GM18498 (cell line): Measurements from ENCODE around the gene OR8S1.
"Not testable (repeated sequence)": the region's sequence is repeated elsewhere in the genome, so short reads cannot be mapped to it uniquely, and the experiment has no call there.

Experiments used
- ATAC-seq: cut with Tn5 transposase; IDR thresholded peaks from one replicate; pipeline ENCODE4 v1.9.1; 2021; ENCODE audit warnings: mild to moderate bottlenecking, moderate library complexity; ENCODE audit not compliant: unreplicated experiment

Gene OR8S1, protein sequence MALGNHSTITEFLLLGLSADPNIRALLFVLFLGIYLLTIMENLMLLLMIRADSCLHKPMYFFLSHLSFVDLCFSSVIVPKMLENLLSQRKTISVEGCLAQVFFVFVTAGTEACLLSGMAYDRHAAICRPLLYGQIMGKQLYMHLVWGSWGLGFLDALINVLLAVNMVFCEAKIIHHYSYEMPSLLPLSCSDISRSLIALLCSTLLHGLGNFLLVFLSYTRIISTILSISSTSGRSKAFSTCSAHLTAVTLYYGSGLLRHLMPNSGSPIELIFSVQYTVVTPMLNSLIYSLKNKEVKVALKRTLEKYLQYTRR

DNA sequence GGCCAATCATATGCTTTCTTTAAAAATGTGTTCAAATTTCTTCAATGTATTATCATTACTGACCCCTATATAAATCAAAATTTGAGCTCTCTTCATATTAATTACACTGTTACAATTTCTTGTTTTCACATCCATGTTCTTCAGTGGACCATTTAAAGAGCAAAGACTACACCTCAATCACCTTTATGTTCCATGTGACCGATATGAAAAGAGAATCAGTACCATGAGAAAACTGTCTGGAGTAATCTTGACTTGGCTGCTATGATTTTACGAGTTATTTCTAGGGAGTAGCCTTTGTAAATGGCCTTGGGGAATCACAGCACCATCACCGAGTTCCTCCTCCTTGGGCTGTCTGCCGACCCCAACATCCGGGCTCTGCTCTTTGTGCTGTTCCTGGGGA is at the start of gene OR8S1:
OR8S1 (plus strand) TSS at position 301 of the 400 bp plus-strand sequence; CDS start at position 301, 0 bp downstream.
- ATAC-seq = no peak

DNA sequence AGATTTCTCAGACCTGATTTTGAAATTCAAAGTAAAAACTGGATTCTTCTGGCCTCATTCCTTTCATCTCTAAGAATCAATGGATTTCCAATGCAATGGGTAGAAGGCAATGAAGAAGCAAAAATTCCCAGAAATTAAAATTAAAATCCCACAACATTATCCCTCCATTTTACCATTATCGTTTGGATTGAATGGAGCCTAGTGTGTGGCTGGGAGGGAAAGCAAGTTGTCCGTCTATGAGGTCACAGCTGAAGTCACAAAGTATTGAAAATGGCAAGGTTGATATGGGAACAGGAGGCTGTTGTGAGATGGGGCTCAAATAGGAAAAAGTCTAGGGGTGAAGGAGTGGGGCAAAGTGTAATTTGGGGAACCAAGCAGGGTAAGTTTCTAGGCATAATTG is 43.2 kb upstream of the OR8S1 start, which contains the start of gene C12orf54:
C12orf54 (plus strand) TSS at position 301 of the 400 bp plus-strand sequence. CDS start 799 bp downstream, outside the sequence.
- no peak for ATAC-seq

DNA sequence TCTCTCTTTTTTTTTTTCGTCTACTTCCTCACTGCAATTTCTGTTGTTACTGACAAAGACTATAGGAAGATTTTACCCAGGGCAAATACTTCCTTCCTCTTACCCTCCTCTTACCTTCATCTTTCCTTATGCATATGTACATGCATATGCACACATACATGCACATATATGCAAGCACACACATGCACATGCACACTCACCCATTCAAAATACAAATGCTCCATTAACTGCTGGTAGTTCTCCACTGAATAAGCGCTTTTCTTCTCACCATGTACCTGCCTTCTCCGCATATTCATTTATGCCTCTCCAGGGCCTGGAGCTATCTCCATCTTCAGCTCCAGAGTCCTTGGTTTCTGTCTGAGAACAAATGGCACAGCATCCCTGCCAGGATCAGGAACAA is 42.5 kb upstream of the OR8S1 start:
- no peak for ATAC-seq

DNA sequence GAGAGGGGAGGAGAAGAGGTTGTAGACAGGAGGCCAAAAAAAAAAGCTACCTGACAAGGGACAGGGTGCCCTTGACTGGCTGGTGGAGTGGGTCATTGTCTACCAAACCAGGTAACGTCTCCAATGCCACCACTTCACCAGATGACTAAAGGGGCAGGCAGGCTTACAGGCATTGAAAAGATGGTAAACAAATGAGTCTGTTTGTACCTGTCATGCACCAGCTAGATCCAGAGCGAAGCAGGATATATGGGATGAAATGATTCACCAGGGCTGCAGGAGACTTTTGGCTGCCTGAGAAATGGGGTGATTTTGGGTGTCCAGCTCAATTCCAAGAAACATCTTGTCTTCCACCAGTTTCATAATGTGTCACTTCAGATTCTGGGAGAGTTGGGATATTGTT is 39.2 kb upstream of the OR8S1 start:
- no peak for ATAC-seq

DNA sequence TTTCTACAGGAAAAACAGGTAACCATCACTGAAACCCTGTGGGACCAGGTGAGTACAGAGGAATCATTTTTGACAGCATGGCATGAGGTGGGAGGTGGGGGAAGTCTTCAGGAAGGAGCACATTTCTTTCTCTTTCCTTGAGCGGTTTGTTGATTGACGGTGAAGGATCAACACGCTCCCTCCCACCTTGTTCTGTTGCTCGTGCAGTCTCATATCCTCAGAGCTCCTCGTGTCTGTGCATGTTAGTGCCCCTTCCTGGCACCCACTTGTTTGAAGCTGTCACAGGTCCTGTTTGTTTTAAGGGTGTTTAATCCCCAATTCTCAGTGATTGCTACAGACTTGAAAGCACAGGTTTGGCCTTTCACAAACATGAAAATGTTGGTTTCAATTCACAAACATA is 38.8 kb upstream of the OR8S1 start:
- ATAC-seq = no peak

DNA sequence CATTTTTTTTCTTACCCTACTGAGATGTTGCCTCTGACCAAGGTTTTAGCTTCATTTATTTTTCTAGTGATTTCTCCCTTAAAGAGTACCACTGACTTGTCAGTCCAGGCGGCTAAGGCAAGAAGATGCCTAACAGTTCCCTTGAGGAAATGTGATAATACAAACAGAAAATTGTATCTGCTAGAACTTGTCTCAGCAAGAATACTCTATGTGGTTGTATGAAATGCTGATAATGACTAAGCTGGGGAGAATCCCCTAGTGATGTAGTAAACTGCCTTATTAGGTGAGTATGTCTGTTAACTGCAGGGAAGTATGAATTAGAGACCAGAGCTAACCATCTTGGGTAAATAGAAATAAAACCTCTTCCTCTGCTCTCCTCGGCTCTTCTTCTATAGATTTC is 36.4 kb upstream of the OR8S1 start:
- peak; percentile 89 for ATAC-seq

DNA sequence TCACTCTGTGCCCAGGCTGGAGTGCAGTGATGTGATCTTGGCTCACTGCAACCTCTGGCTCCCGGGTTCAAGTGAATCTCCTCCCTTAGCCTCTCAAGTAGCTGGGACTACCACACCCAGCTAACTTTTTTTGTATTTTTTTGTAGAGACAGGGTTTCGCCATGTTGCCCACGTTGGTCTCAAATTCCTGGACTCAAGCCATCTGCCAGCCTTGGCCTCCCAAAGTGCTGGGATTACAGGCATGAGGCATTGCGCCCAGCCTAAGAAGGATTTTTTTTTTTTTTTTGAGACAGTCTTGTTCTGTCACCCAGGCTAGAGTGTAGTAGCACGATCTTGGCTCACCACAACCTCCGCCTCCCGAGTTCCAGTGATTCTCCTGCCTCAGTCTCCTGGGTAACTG is 36.0 kb upstream of the OR8S1 start:
- not testable (repeated sequence) for ATAC-seq

DNA sequence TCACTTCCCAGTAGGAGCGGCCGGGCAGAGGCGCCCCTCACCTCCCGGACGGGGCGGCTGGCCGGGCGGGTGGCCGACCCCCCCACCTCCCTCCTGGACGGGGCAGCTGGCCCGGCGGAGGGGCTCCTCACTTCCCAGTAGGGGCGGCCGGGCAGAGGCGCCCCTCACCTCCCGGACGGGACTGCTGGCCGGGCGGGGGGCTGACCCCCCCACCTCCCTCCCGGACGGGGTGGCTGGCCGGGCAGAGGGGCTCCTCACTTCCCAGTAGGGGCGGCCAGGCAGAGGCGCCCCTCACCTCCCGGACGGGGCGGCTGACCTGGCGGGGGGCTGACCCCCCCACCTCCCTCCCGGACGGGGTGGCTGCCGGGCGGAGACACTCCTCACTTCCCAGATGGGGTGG is 25.2 kb upstream of the OR8S1 start:
- not testable (repeated sequence) for ATAC-seq

DNA sequence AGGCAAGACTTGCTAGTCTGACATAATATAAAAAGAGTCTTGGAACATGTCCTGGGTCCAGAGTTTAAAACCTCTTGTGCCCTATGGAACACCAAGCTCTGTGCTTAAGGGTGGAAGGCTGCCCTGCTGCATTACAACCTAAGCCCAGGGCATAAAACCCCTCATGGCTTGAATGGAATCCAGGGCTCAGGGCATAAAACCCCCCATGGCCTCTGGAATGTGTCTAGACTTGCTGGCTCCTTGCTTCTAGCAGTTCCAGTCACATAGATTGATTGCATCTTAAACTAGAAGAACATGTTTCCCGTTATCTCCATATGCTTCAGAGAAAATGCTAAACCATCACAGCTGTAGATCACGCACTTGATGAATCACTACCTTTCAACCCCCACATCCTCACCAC is 18.6 kb upstream of the OR8S1 start:
- not testable (repeated sequence) for ATAC-seq

DNA sequence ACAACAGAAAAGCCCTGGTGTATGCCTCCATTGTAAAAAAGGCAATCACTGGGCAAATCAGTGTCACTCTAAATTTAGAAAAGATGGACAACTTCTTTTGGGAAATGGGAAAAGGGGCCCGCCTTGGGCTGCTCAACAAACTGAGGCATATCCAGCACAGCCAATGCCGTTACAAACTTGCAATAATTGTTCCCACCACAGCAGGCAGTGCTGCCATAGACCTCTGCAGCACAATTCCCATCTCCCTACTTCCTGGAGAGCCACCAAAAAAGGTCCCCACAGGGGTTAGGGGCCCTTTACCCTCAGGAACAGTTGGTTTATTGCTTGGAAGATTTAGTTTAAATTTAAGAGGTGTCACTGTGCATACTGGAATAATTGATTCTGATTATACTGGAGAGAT is 16.4 kb upstream of the OR8S1 start:
- ATAC-seq = no peak

DNA sequence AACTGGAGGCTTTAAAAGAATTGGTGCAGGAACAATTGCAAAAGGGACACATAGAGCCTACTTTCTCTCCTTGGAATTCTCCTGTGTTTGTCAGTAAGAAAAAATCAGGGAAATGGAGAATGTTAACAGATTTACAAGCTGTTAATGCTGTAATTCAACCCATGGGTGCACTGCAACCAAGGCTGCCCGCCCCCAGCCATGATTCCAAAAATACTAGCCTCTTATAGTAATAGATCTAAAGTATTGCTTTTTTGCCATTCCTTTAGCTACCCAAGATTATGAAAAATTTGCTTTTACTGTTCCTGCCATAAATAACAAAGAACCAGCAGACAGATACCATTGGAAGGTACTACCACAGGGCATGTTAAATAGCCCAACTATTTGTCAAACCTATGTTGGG is 15.3 kb upstream of the OR8S1 start:
- ATAC-seq = no peak

DNA sequence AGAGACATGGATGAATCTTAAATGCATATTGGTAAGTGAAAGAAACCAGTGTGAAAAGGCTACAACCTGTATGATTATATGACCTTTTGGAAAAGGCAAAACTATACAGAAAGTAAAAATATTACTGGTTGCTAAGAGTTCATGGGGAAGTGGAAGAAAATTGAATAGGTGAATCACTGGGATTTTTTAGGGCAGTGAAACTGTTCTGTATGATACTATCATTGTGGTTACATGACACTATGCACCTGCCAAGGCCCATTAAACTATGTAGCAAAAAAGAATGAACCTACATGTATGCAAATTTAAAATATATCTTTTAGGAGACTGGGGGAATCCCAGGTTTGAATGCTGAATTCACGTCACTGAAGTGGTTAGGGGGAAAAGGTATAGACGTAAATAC is 12.6 kb upstream of the OR8S1 start:
- ATAC-seq = peak; percentile 61

DNA sequence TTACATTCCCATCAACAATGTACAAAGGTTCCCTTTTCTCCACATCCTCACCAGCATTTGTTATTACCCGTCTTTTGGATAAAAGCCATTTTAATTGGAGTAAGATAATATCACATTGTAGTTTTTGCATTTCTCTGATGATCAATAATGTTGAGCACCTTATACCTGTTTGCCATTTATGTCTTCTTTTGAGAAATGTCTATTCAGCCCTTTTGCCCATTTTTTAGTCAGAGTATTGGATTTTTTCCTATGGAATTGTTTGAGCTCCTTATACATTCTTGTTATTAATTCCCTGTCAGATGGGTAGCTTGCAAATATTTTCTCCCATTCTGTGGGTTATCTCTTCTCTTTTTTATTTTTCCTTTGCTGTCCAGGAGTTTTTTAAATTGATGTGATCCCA is 10.7 kb upstream of the OR8S1 start:
- no peak for ATAC-seq

DNA sequence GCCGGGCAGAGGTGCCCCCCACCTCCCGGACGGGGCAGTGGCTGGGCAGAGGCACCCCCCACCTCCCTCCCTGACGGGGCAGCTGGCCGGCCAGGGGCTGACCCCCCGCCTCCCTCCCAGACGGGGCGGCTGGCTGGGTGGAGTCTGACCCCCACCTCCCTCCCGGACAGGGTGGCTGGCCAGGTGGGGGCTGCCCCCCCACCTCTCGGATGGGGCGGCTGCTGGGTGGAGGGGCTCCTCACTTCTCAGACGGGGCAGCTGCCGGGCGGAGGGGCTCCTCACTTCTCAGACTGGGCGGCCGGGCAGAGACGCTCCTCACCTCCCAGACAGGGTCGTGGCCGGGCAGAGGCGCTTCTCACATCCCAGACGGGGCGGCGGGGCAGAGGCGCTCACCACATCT is 5.1 kb upstream of the OR8S1 start:
- not testable (repeated sequence) for ATAC-seq

DNA sequence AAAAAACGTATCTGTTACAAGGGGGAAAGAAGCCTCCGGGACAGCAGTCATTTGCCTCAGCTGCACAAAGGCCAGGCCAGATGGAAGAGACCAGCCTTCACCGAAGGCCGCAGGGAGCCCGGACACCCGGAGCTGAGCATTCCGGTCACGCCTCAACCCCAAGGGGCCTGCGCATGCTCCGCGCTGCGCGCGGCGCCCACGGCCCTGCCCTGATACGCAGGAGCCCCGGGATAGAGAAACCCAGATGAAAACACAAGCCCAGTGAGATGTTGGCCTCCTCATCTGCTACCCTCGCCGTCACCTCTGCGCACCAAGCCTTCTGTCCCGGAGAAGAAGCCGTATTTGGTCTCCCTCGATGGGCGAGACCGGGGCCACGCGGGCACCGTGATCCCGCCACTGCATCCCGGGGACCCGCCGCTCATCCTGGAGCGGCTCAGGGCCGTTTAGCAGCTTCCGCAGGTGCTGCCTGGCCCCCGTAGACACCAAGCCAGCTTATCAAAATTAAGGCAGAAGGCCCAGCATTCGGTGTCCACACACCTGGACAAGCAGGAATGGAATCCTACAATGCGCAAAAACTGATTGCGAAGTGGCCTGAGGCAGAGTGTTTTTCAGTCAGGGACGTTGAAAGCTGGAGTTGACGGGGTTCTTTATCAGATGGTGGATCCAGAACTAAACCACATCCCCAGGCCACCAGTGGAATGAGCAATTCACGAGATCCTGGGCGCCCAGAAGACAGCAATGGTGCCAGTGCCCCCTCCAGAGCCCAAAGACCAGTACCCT is 2.6 kb downstream of the OR8S1 start:
- ATAC-seq = no peak

DNA sequence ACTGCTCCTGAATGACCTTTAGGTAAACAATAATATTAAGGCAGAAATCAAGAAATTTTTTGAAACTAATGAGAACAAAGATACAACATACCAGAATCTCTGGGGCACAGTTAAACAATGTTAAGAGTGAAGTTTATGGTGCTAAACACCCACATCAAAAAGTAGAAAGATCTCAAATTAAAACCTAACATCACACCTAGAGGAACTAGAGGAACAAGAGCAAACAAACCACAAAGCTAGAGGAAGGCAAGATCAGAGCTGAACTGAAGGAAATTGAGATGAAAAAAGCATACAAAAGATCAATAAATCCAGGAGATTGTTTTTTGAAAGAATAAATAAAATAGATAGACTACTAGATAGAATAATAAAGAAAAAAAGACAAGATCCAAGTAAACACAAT is 7.2 kb downstream of the OR8S1 start:
- no peak for ATAC-seq

DNA sequence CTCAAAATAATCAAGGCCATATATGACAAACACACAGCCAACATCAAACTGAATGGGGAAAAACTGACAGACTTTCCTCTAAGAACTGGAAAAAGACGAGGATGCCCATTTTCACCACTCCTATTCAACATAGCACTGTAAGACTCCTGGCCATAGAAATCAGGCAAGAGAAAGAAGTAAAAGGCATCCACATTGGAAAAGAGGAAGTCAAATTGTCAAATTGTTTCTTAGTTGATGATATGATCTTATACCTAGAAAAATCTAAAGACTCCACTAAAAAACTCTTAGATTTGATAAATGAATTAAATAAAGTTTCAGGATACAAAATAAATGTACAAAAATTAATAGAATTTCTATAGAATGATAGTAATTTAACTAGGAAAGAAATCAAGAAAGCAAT is 11.2 kb downstream of the OR8S1 start:
- no peak for ATAC-seq

DNA sequence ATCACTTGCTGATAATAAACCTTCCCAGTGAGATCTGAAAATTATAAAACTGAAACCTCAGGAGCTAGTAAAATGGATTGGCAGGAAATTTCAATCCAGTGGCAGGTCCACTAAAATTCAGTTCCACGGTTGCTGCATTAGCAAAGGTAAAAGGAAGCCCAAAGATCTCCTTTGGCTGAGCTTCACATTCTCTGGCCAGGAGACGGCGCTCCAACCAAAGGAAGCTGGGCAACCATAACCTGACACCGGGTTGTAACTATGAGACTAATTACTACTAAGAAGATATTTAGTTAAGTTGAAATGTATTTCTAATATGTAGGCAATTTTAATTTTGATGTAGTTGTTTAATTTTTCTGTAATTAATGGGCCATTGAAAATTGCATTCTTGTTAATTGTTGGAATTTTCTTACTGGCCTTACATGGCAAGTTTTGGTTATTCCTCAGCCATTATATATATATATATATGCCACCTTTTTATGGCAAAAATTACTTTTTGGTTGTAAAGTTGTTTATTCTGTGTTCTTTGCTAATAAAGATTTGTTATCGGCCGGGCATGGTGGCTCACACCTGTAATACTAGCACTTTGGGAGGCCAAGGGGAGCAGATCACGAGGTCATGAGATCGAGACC is 17.0 kb downstream of the OR8S1 start:
- ATAC-seq = no peak

DNA sequence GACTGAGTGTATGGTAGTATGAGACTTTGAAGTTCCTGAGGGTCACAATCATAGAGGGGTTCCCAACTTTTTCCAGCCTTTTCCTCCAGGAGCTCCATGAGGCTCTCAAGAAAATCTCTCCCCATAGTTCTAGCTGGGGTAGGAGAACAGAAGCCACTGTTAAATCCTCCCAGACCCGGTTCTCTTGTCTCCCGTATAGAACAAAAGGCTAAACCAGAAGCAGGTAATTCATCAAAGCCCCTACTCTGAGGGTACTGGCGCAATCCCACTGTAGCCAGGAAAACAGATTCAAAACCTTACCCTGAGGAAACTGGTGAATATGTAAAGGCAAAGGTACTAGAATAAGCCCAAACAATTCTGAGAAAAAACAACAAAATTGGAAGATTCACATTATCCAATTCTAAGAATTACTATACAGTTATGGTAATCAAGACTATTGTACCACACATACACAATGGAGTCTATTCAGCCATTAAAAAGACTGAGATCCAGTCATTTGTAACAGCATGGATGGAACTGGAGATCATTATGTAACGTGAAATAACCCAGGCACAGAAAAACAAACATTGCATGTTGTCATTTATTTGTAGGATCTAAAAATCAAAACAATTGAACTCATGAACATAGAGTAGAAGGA is 20.5 kb downstream of the OR8S1 start:
- ATAC-seq = no peak

DNA sequence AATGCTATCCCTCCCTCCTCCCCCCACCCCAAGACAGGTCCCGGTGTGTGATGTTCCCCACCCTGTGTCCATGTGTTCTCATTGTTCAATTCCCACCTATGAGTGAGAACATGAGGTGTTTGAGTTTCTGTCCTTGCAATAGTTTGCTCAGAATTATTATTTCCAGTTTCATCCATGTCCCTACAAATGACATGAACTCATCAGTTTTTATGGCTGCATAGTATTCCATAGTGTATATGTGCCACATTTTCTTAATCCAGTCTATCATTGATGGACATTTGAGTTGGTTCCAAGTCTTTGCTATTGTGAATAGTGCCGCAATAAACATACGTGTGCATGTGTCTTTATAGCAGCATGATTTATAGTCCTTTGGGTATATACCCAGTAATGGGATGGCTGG is 21.6 kb downstream of the OR8S1 start:
- ATAC-seq = not testable (repeated sequence)

DNA sequence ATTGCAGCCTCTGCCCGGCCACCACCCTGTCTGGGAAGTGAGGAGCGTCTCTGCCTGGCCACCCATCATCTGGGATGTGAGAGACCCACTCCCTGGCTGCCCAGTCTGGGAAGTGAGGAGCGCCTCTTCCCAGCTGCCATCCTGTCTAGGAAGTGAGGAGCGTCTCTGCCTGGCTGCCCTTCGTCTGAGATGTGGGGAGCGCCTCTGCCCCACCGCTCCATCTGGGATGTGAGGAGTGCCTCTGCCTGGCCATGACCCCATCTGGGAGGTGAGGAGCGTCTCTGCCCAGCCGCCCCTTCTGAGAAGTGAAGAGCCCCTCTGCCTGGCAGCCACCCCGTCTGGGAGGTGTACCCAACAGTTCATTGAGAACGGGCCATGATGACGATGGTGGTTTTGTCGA is 26.2 kb downstream of the OR8S1 start:
- ATAC-seq = not testable (repeated sequence)
